Thyroid gland (tissue), 4 donors: Measurements from ENCODE around the gene LRCH1.

Experiments
- POLR2A ChIP-seq, 2 donors: fragments of 450-650 bp; IDR thresholded peaks; one replicate each; pipeline ENCODE4 v1.6.1; 2017; ENCODE audit warnings: antibody characterized with exemption in 2 of 2, mild to moderate bottlenecking in 2 of 2, moderate library complexity in 1 of 2
- TF ChIP-seq, protein P1 (sequence below), 6 experiments: fragments of 200-600 bp in 3 of 6; fragments of 450-650 bp in 3 of 6; sonication (generic) in 3 of 6; IDR thresholded peaks; one replicate each; pipeline ENCODE4 v1.5.1; 2016 to 2019; ENCODE audit warnings: antibody characterized with exemption in 6 of 6, mild to moderate bottlenecking in 2 of 6, inconsistent platforms in 1 of 6, moderate library complexity in 1 of 6

DNA sequence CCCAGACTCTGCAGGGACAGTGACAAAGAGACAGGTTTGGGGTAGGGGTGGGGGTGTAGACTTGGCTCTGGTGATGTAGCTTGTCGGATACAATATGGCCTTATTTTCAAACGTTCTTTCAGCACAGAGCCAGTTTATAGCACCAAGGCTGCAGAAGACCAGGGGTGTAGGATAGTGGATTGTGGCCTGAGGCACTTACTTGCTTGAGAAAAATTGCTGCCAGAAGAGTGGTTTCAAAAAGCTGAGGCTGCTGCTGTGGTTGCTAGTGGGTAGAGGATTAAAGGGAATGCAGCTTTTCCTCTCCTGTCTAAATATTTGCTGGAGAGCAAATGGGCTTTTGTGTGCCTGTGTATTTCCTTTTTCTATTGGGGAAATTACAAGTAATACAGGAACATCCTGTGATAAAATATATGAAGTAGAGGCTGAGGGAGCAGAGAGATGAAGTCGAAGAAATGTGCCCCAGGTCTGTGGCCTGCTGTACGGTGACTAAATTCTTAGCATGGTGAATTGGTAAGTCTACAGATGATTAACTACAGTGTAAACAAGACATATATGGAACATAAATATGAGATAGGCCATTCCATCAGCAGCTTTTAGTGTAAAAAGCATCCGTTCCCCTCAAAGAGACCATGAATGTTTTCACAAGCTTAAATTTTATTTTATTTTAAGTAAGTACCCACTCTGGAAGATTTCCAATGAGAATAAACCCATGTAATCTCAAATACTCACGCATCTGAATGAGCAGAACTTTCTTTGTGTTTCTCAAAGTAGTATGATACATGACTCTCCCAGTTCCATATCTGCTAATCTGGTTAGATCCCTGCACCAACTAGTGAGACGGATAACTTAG, 112.9 kb downstream of the LRCH1 start:
- TF ChIP-seq, protein P1, sequence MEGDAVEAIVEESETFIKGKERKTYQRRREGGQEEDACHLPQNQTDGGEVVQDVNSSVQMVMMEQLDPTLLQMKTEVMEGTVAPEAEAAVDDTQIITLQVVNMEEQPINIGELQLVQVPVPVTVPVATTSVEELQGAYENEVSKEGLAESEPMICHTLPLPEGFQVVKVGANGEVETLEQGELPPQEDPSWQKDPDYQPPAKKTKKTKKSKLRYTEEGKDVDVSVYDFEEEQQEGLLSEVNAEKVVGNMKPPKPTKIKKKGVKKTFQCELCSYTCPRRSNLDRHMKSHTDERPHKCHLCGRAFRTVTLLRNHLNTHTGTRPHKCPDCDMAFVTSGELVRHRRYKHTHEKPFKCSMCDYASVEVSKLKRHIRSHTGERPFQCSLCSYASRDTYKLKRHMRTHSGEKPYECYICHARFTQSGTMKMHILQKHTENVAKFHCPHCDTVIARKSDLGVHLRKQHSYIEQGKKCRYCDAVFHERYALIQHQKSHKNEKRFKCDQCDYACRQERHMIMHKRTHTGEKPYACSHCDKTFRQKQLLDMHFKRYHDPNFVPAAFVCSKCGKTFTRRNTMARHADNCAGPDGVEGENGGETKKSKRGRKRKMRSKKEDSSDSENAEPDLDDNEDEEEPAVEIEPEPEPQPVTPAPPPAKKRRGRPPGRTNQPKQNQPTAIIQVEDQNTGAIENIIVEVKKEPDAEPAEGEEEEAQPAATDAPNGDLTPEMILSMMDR (IDR thresholded peaks at IDR 0.05), result no peak
- no peak for TF ChIP-seq POLR2A (IDR thresholded peaks at IDR 0.05)
